B cell (primary cell): Measurements from ENCODE around the gene TMEM143. TPM values are rescaled to one million over a fixed set of nuclear protein-coding genes. Genes with fewer than 3 reads are reported as not detected.

Source experiments
- ATAC-seq: fragments of 200-7000 bp; cut with Tn5 transposase; one replicate; pipeline ENCODE4 v1.10.0; 2021; ENCODE audit warnings: low read depth, mild to moderate bottlenecking, moderate number of reproducible peaks, moderate library complexity
- CTCF ChIA-PET: fragments of 350-600 bp; sonication (Branson Sonifier 250); formaldehyde crosslinking; loops from one replicate; lab custom pipeline; 2021; ENCODE audit warnings: antibody characterized with exemption, inconsistent platforms; lab: Charles Lee
- POLR2A ChIA-PET: fragments of 350-600 bp; sonication (Branson Sonifier 250); formaldehyde crosslinking; loops from one replicate; lab custom pipeline; 2021; ENCODE audit warnings: antibody characterized with exemption; lab: Charles Lee
- DNase-seq: peaks from one replicate; pipeline ENCODE4 v3.0.0; 2013
- H2AFZ ChIP-seq: 2 replicates; pipeline ENCODE4 v1.6.1; 2012; ENCODE audit warnings: mild to moderate bottlenecking, low read depth, low read length; ENCODE audit not compliant: insufficient read depth, poor library complexity, severe bottlenecking
- H3K27ac ChIP-seq, 2 donors: 1 replicate in 1 of 2; 2 replicates in 1 of 2; pipeline ENCODE4 v1.5.1; 2012 to 2013; ENCODE audit warnings: low read length in 2 of 2, mild to moderate bottlenecking in 2 of 2, moderate library complexity in 1 of 2
- H3K27me3 ChIP-seq, 4 experiments: fragments of 200-600 bp in 1 of 4; sonication (generic) in 1 of 4; replicated peaks in 1 of 4; 1 replicate in 2 of 4; 2 replicates in 2 of 4; pipeline versions ENCODE4 v1.6.1 to v1.7.0; 2013 to 2016; ENCODE audit warnings: low read length in 3 of 4, mild to moderate bottlenecking in 2 of 4, mixed read lengths in 1 of 4, moderate library complexity in 1 of 4; ENCODE audit not compliant: insufficient read depth in 4 of 4, control insufficient read depth in 3 of 4; ENCODE audit errors: control extremely low read depth in 1 of 4
- H3K36me3 ChIP-seq, 2 experiments: replicated peaks in 1 of 2; 1 replicate in 1 of 2; 2 replicates in 1 of 2; pipeline versions ENCODE4 v1.6.1 to v1.7.1; 2013; ENCODE audit warnings: low read length in 1 of 2; ENCODE audit not compliant: insufficient read depth in 2 of 2, control insufficient read depth in 1 of 2; ENCODE audit errors: control extremely low read depth in 1 of 2, extremely low read depth in 1 of 2
- H3K4me1 ChIP-seq, 2 donors: fragments of 200-600 bp in 1 of 2; sonication (generic) in 1 of 2; 1 replicate in 1 of 2; 2 replicates in 1 of 2; pipeline versions ENCODE4 v1.5.1 to v1.6.1; 2013 to 2017; ENCODE audit warnings: low read length in 2 of 2; ENCODE audit not compliant: control insufficient read depth in 2 of 2, insufficient read depth in 2 of 2
- H3K4me2 ChIP-seq: replicated peaks from 2 replicates; pipeline ENCODE3; 2012; ENCODE audit warnings: mild to moderate bottlenecking, low read depth, low read length; ENCODE audit not compliant: poor library complexity, severe bottlenecking
- H3K4me3 ChIP-seq, 5 experiments: fragments of 200-600 bp in 1 of 5; sonication (generic) in 1 of 5; 1 replicate in 3 of 5; 2 replicates in 2 of 5; pipeline versions ENCODE4 v1.5.1 to v1.7.0; 2011 to 2016; ENCODE audit warnings: low read length in 4 of 5, mild to moderate bottlenecking in 4 of 5, low read depth in 2 of 5, control low read depth in 1 of 5, moderate library complexity in 1 of 5; ENCODE audit not compliant: insufficient read depth in 1 of 5; ENCODE audit errors: control extremely low read depth in 1 of 5, extremely low read depth in 1 of 5
- H3K79me2 ChIP-seq: fragments of 200-600 bp; sonication (generic); one replicate; pipeline ENCODE4 v1.6.0; 2016; ENCODE audit warnings: low read length; ENCODE audit not compliant: control insufficient read depth, insufficient read depth
- H3K9ac ChIP-seq: fragments of 200-600 bp; sonication (generic); 2 replicates; pipeline ENCODE4 v1.6.1; 2017; ENCODE audit warnings: mild to moderate bottlenecking, low read length, moderate library complexity
- H3K9me3 ChIP-seq, 3 donors: one replicate each; pipeline versions ENCODE4 v1.6.1 to v1.7.1; 2013; ENCODE audit warnings: low read length in 2 of 3; ENCODE audit not compliant: control insufficient read depth in 2 of 3, insufficient read depth in 1 of 3; ENCODE audit errors: control extremely low read depth in 1 of 3
- H4K20me1 ChIP-seq: 2 replicates; pipeline ENCODE4 v1.6.0; 2012; ENCODE audit warnings: mild to moderate bottlenecking, low read length; ENCODE audit not compliant: insufficient read depth, control insufficient read depth, poor library complexity, severe bottlenecking
- H3K27ac Mint-ChIP-seq: one replicate; pipeline ENCODE4 v1.8.0; 2021; ENCODE audit warnings: mixed read lengths
- H3K27me3 Mint-ChIP-seq: one replicate; pipeline ENCODE4 v1.8.0; 2021; ENCODE audit warnings: mixed read lengths
- H3K4me1 Mint-ChIP-seq: one replicate; pipeline ENCODE4 v1.8.0; 2021; ENCODE audit warnings: mixed read lengths
- H3K4me3 Mint-ChIP-seq: one replicate; pipeline ENCODE4 v1.8.0; 2021; ENCODE audit warnings: mixed read lengths
- H3K9me3 Mint-ChIP-seq: one replicate; pipeline ENCODE4 v1.8.0; 2022; ENCODE audit warnings: mixed read lengths; ENCODE audit not compliant: insufficient read depth
- CTCF ChIP-seq: fragments of 200-600 bp; IDR thresholded peaks from one replicate; pipeline ENCODE4 v1.8.0; 2022; ENCODE audit warnings: antibody characterized with exemption, mild to moderate bottlenecking
- EZH2 ChIP-seq: IDR thresholded peaks from 2 replicates; pipeline ENCODE4 v1.6.1; 2012; ENCODE audit warnings: borderline replicate concordance, low read depth, mild to moderate bottlenecking, moderate library complexity, low read length; ENCODE audit not compliant: insufficient read depth, poor library complexity, severe bottlenecking
- WGBS: methylation state at CpG from one replicate; pipeline ENCODE4 v1.1.5; 2013; ENCODE audit warnings: missing lambda C conversion rate; ENCODE audit not compliant: insufficient coverage; 5-methylcytosine and 5-hydroxymethylcytosine counted together
- intact Hi-C: fragments of 100-400 bp; cut with micrococcal nuclease; formaldehyde crosslinking; loops from one replicate; pipeline ENCODE4 v1.10.0; 2022
- polyA plus RNA-seq: library from polyadenylated mRNA; depleted of rRNA; stranded (reverse); fragments of >200 nt; gene quantifications from 2 replicates; pipeline ENCODE4 v1.2.3, GENCODE V29; 2012
- total RNA-seq, 2 donors: library from RNA; stranded (reverse); fragments of 120-200 nt in 1 of 2; gene quantifications; 1 replicate in 1 of 2; 2 replicates in 1 of 2; pipeline versions ENCODE4 v1.2.3 to v1.2.4, GENCODE V29; 2013 to 2022

TMEM143 gene
- total and polyA plus RNA-seq, 2 donors (not counting 1 experiment from before 2014, with no cell fraction given): 30.0 to 34.3 TPM

- peak; percentile 94 for DNase-seq
- intact Hi-C loops: loop anchor here (1.0 to 5.0 kb wide), 11 partner anchors 13 to 1994 kb away; partner anchors contain the start of genes CALM3, GRWD1, KCNC3 and KDELR1
- Mint-ChIP-seq H3K4me1 (peaks cover 49% of the 10 kb centered on the region), H3K4me3 (peak overlapping the region; percentile 98), H3K9me3 (no peaks in the 10 kb centered on the region), H3K27me3 (no peaks in the 10 kb centered on the region), H3K27ac (peak overlapping the region; percentile 95)
- Histone ChIP-seq H3K4me1 (peaks cover 42 to 54% of the 10 kb centered on the region in 2 donors), H3K27me3 (no peaks in the 10 kb centered on the region), H3K9ac (peak overlapping the region; percentile 75), H2AFZ (peak overlapping the region; percentile 77), H3K36me3 (peaks cover 0 to 27% of the 10 kb centered on the region in 2 experiments), H3K4me3 (peak overlapping the region; percentile 59 to 94 (median 90)), H3K79me2 (peaks cover 15% of the 10 kb centered on the region), H4K20me1 (peaks cover 22% of the 10 kb centered on the region), H3K4me2 (peak overlapping the region; percentile 96), H3K9me3 (peaks cover 0 to 4% (median 0%) of the 10 kb centered on the region in 3 donors), H3K27ac (peak overlapping the region; percentile 82 to 94)
- ATAC-seq: peak; percentile 62
- ChIA-PET POLR2A (interaction anchor here (0.5 to 6.6 kb wide), 11 partner anchors 8 to 1307 kb away, joined by 3 to 180 read pairs (median 4); partner anchors contain the start of genes EMP3, SYNGR4 and TMEM143), CTCF (interaction anchor here (0.6 to 11.5 kb wide), 33 partner anchors 14 to 1250 kb away, joined by 3 to 345 read pairs (median 4); partner anchors contain the start of genes EMP3, KDELR1, SPACA4 and SYNGR4)
- TF ChIP-seq EZH2 (no peak), CTCF (peak; percentile 83)
- WGBS: 2% methylated on average over 46 of the region's 54 CpGs
Measured at GRCh38 chr19:48333467-48334384, 30.0 kb downstream of the TMEM143 start.
